HepG2 (cell line): ENCODE measurements around the gene COCH. TPM values are rescaled to one million over a fixed set of nuclear protein-coding genes. Genes with fewer than 3 reads are reported as not detected.

Experiments used
- AKAP8 ChIP-seq: sonication (generic); formaldehyde crosslinking; IDR thresholded peaks from 2 replicates; pipeline ENCODE4 v1.5.1; 2020; ENCODE audit warnings: mild to moderate bottlenecking, missing genetic modification reagents
- IRF9 ChIP-seq: sonication (generic); formaldehyde crosslinking; IDR thresholded peaks from 2 replicates; pipeline ENCODE4 v1.8.0; 2022; ENCODE audit warnings: missing genetic modification reagents, mild to moderate bottlenecking, borderline replicate concordance
- KMT2B ChIP-seq: IDR thresholded peaks from 2 replicates; pipeline ENCODE4 v1.6.1; 2016; ENCODE audit warnings: missing genetic modification reagents, missing compliant biosample characterization
- MBNL3 ChIP-seq: fragments of 250-450 bp; sonication (Bioruptor Pico); conservative IDR thresholded peaks from 2 replicates; pipeline ENCODE4 v1.8.0; 2022; ENCODE audit warnings: mild to moderate bottlenecking, inconsistent platforms
- POLR2AphosphoS5 ChIP-seq: IDR thresholded peaks from 2 replicates; pipeline ENCODE4 v1.6.1; 2012; ENCODE audit warnings: low read depth, low read length
- SP5 ChIP-seq: IDR thresholded peaks from 2 replicates; pipeline ENCODE4 v1.6.1; 2016; ENCODE audit warnings: low read depth, borderline replicate concordance
- TRAFD1 ChIP-seq: sonication (generic); formaldehyde crosslinking; IDR thresholded peaks from 2 replicates; pipeline ENCODE4 v1.5.1; 2020; ENCODE audit warnings: missing genetic modification reagents, mild to moderate bottlenecking, borderline replicate concordance
- ZBTB43 ChIP-seq: sonication (generic); formaldehyde crosslinking; conservative IDR thresholded peaks from 2 replicates; pipeline ENCODE4 v1.4.0; 2020; ENCODE audit warnings: missing genetic modification reagents
- ZNF292 ChIP-seq: sonication (generic); formaldehyde crosslinking; IDR thresholded peaks from 2 replicates; pipeline ENCODE4 v1.8.1; 2022; ENCODE audit warnings: mild to moderate bottlenecking, low read depth, missing genetic modification reagents, borderline replicate concordance
- ZNF558 ChIP-seq: sonication (generic); formaldehyde crosslinking; IDR thresholded peaks from 2 replicates; pipeline ENCODE4 v1.9.0; 2022; ENCODE audit warnings: mild to moderate bottlenecking, missing genetic modification reagents, borderline replicate concordance
- ZNF589 ChIP-seq: sonication (generic); formaldehyde crosslinking; conservative IDR thresholded peaks from 2 replicates; pipeline ENCODE4 v1.8.0; 2022; ENCODE audit warnings: mild to moderate bottlenecking, moderate library complexity, missing genetic modification reagents
- ZNF598 ChIP-seq: sonication (generic); formaldehyde crosslinking; IDR thresholded peaks from 2 replicates; pipeline ENCODE4 v1.5.1; 2020; ENCODE audit warnings: mild to moderate bottlenecking, missing genetic modification reagents, borderline replicate concordance
- polyA plus RNA-seq, 8 experiments: library from polyadenylated mRNA; depleted of rRNA in 3 of 8; stranded (reverse) in 7 of 8; unstranded in 1 of 8; fragments of >200 nt; fragmentation: Illumina TruSeq in 4 of 8; extraction: Trizol in 4 of 8; gene quantifications; 2 replicates each; pipeline versions ENCODE4 v1.2.1 to v1.2.3, GENCODE V29; 2011 to 2016; ENCODE audit warnings: low read depth in 4 of 8, missing spikeins in 1 of 8, mixed read lengths in 1 of 8; ENCODE audit not compliant: insufficient read depth in 1 of 8
- total RNA-seq, 5 experiments: library from RNA; depleted of rRNA; stranded (reverse); fragments of >200 nt; fragmentation: Illumina TruSeq; extraction: Trizol; gene quantifications; 2 replicates each; pipeline ENCODE4 v1.2.3, GENCODE V29; 2016; ENCODE audit warnings: low read depth in 1 of 5
- TF ChIP-seq, protein P1 (sequence below): sonication (generic); formaldehyde crosslinking; IDR thresholded peaks from 2 replicates; pipeline ENCODE4 v1.5.1; 2020; ENCODE audit warnings: mild to moderate bottlenecking, missing genetic modification reagents
- TF ChIP-seq, protein P2 (sequence below): sonication (generic); formaldehyde crosslinking; IDR thresholded peaks from 2 replicates; pipeline ENCODE4 v1.4.0; 2020; ENCODE audit warnings: missing genetic modification reagents
- TF ChIP-seq, protein P3 (sequence below): sonication (generic); formaldehyde crosslinking; IDR thresholded peaks from 2 replicates; pipeline ENCODE4 v1.5.0; 2020; ENCODE audit warnings: mild to moderate bottlenecking, missing genetic modification reagents, borderline replicate concordance

Gene COCH
- total and polyA plus RNA-seq, 2 of the 13 experiments (the other 11 are each of a cell fraction or from before 2014, with no cell fraction given), result 78.2 to 79.3 TPM

DNA sequence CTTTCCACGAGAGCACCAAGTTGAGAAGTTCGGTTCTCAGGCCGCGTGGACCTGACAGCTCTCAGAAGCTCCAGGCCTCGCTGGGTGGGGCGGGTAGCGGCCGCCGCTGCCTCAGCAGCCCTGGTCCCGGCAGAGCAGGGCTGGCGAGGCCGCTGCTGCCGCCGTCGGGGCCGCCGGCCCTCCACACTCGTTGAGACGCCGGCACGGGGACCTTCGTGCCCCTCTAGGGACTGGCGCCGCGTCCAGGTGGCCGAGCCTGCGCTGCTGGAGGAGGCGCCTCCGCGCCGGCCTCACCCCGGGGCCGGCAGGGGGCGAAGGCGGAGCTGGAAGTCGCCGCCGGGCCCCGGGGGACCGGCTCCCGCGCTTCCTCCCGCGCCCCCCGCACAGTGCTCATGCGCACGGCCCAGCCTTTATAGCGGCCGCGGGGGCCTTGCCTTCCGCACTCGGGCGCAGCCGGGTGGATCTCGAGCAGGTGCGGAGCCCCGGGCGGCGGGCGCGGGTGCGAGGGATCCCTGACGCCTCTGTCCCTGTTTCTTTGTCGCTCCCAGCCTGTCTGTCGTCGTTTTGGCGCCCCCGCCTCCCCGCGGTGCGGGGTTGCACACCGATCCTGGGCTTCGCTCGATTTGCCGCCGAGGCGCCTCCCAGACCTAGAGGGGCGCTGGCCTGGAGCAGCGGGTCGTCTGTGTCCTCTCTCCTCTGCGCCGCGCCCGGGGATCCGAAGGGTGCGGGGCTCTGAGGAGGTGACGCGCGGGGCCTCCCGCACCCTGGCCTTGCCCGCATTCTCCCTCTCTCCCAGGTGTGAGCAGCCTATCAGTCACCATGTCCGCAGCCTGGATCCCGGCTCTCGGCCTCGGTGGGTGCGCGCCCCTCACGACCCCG lies at the start of gene COCH (continued):
- TF ChIP-seq AKAP8 (CRISPR knock-in tag), result peak; percentile 50; the same call in 1 of the 2 replicates
- TF ChIP-seq, protein P1, sequence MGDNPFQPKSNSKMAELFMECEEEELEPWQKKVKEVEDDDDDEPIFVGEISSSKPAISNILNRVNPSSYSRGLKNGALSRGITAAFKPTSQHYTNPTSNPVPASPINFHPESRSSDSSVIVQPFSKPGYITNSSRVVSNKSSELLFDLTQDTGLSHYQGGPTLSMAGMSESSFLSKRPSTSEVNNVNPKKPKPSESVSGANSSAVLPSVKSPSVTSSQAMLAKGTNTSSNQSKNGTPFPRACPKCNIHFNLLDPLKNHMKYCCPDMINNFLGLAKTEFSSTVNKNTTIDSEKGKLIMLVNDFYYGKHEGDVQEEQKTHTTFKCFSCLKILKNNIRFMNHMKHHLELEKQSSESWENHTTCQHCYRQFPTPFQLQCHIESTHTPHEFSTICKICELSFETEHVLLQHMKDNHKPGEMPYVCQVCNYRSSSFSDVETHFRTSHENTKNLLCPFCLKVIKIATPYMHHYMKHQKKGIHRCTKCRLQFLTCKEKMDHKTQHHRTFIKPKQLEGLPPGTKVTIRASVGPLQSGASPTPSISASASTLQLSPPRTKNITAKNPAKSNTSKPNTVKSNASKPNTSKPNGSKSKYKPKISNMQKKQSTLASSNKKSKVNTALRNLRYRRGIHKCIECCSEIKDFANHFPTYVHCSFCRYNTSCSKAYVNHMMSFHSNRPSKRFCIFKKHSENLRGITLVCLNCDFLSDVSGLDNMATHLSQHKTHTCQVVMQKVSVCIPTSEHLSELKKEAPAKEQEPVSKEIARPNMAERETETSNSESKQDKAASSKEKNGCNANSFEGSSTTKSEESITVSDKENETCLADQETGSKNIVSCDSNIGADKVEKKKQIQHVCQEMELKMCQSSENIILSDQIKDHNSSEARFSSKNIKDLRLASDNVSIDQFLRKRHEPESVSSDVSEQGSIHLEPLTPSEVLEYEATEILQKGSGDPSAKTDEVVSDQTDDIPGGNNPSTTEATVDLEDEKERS (CRISPR knock-in tag), result 0 out of 2 replicates have a peak, but pooled peaks have one; percentile 78
- TF ChIP-seq ZNF558 (CRISPR knock-in tag), result peak; percentile 99; the same call in 1 of the 2 replicates
- TF ChIP-seq, protein P2, sequence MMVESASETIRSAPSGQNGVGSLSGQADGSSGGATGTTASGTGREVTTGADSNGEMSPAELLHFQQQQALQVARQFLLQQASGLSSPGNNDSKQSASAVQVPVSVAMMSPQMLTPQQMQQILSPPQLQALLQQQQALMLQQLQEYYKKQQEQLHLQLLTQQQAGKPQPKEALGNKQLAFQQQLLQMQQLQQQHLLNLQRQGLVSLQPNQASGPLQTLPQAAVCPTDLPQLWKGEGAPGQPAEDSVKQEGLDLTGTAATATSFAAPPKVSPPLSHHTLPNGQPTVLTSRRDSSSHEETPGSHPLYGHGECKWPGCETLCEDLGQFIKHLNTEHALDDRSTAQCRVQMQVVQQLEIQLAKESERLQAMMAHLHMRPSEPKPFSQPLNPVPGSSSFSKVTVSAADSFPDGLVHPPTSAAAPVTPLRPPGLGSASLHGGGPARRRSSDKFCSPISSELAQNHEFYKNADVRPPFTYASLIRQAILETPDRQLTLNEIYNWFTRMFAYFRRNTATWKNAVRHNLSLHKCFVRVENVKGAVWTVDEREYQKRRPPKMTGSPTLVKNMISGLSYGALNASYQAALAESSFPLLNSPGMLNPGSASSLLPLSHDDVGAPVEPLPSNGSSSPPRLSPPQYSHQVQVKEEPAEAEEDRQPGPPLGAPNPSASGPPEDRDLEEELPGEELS, result peak; percentile 70
- TF ChIP-seq POLR2AphosphoS5, result peak; percentile 74
- TF ChIP-seq, protein P3, sequence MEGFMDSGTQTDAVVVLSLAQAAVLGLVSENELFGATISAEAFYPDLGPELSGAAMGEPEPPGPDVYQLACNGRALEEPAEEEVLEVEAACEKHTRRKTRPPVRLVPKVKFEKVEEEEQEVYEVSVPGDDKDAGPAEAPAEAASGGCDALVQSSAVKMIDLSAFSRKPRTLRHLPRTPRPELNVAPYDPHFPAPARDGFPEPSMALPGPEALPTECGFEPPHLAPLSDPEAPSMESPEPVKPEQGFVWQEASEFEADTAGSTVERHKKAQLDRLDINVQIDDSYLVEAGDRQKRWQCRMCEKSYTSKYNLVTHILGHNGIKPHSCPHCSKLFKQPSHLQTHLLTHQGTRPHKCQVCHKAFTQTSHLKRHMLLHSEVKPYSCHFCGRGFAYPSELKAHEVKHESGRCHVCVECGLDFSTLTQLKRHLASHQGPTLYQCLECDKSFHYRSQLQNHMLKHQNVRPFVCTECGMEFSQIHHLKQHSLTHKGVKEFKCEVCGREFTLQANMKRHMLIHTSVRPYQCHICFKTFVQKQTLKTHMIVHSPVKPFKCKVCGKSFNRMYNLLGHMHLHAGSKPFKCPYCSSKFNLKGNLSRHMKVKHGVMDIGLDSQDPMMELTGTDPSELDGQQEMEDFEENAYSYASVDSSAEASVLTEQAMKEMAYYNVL (CRISPR knock-in tag), result peak; percentile 8; the same call in 1 of the 2 replicates
- TF ChIP-seq KMT2B (CRISPR knock-in tag), result peak; percentile 78; the same call in 1 of the 2 replicates
- TF ChIP-seq ZNF292 (CRISPR knock-in tag), result peak; percentile 84; the same call in 1 of the 2 replicates
- TF ChIP-seq IRF9, result peak; percentile 96; the same call in 1 of the 2 replicates
- TF ChIP-seq SP5 (CRISPR knock-in tag), result peak; percentile 10; the same call in 1 of the 2 replicates
- no peak for TF ChIP-seq MBNL3 (CRISPR knock-in tag)
- peak; percentile 94 for TF ChIP-seq ZNF598 (CRISPR knock-in tag)
- peak; percentile 84; the same call in 1 of the 2 replicates for TF ChIP-seq ZBTB43 (CRISPR knock-in tag)
- TF ChIP-seq TRAFD1, result no peak; the same call in 1 of the 2 replicates
- peak; percentile 11; the same call in 1 of the 2 replicates for TF ChIP-seq ZNF589 (CRISPR knock-in tag)
